GM23338 (cell line): ENCODE results near the gene FCRL4. TPM values are rescaled to one million over a fixed set of nuclear protein-coding genes. Genes with fewer than 3 reads are reported as not detected.

Source experiments
- ATAC-seq: fragments of 200-7000 bp; cut with Tn5 transposase; 3 replicates; pipeline ENCODE4 v1.9.1; 2020
- DNase-seq: peaks from one replicate; pipeline ENCODE4 v3.0.0-alpha.2; 2015; ENCODE audit warnings: low spot score
- H2AFZ ChIP-seq: fragments of 200-600 bp; sonication (generic); 2 replicates; pipeline ENCODE4 v1.8.0; 2016; ENCODE audit warnings: antibody characterized with exemption, mild to moderate bottlenecking, moderate library complexity
- H3F3A ChIP-seq: fragments of 200-600 bp; sonication (generic); replicated peaks from 2 replicates; pipeline ENCODE4 v1.8.0; 2017; ENCODE audit warnings: antibody characterized with exemption, mixed run types, low read depth
- H3K27ac ChIP-seq: fragments of 200-600 bp; sonication (generic); 2 replicates; pipeline ENCODE4 v1.6.1; 2016; ENCODE audit warnings: low read depth
- H3K27me3 ChIP-seq: fragments of 200-600 bp; sonication (generic); 2 replicates; pipeline ENCODE4 v1.8.0; 2016; ENCODE audit warnings: mild to moderate bottlenecking, mixed run types, moderate library complexity; ENCODE audit not compliant: insufficient read depth
- H3K36me3 ChIP-seq: fragments of 200-600 bp; sonication (generic); 2 replicates; pipeline ENCODE4 v1.8.0; 2016; ENCODE audit warnings: mild to moderate bottlenecking; ENCODE audit not compliant: insufficient read depth
- H3K4me1 ChIP-seq: fragments of 200-600 bp; sonication (generic); 2 replicates; pipeline ENCODE4 v1.8.0; 2016; ENCODE audit warnings: mild to moderate bottlenecking, moderate library complexity; ENCODE audit not compliant: insufficient read depth
- H3K4me2 ChIP-seq: fragments of 200-600 bp; sonication (generic); 2 replicates; pipeline ENCODE4 v1.7.1; 2017; ENCODE audit warnings: mixed run types
- H3K4me3 ChIP-seq: fragments of 200-600 bp; sonication (generic); 2 replicates; pipeline ENCODE4 v1.6.1; 2016; ENCODE audit warnings: mixed run types
- H3K79me2 ChIP-seq: fragments of 200-600 bp; sonication (generic); replicated peaks from 2 replicates; pipeline ENCODE4 v1.8.0; 2017; ENCODE audit warnings: mild to moderate bottlenecking; ENCODE audit not compliant: insufficient read depth
- H3K9me2 ChIP-seq: fragments of 200-600 bp; sonication (generic); 2 replicates; pipeline ENCODE4 v1.8.0; 2017; ENCODE audit not compliant: insufficient read depth
- H4K20me1 ChIP-seq: fragments of 200-600 bp; sonication (generic); replicated peaks from 2 replicates; pipeline ENCODE4 v1.8.0; 2017; ENCODE audit warnings: mild to moderate bottlenecking; ENCODE audit not compliant: insufficient read depth
- H3K27ac Mint-ChIP-seq: 2 replicates; pipeline ENCODE4 v1.8.0; 2020; ENCODE audit warnings: inconsistent platforms, mild to moderate bottlenecking, moderate library complexity, mixed read lengths
- H3K27me3 Mint-ChIP-seq: 3 replicates; pipeline ENCODE4 v1.8.0; 2022; ENCODE audit warnings: low read depth, mild to moderate bottlenecking, moderate library complexity, mixed read lengths, inconsistent platforms; ENCODE audit not compliant: insufficient read depth, poor library complexity
- H3K36me3 Mint-ChIP-seq: 3 replicates; pipeline ENCODE4 v1.8.0; 2021; ENCODE audit warnings: low read depth, mild to moderate bottlenecking, inconsistent platforms, moderate library complexity, mixed read lengths
- H3K4me1 Mint-ChIP-seq: 3 replicates; pipeline ENCODE4 v1.8.0; 2020; ENCODE audit warnings: mild to moderate bottlenecking, inconsistent platforms, mixed read lengths
- H3K4me3 Mint-ChIP-seq: 3 replicates; pipeline ENCODE4 v1.8.0; 2021; ENCODE audit warnings: moderate library complexity, mild to moderate bottlenecking, inconsistent platforms, mixed read lengths
- H3K9me3 Mint-ChIP-seq: 3 replicates; pipeline ENCODE4 v1.8.0; 2020; ENCODE audit warnings: moderate library complexity, mild to moderate bottlenecking, inconsistent platforms, mixed read lengths
- CTCF ChIP-seq, 2 experiments: fragments of 200-600 bp in 1 of 2; sonication (generic) in 1 of 2; conservative IDR thresholded peaks; 2 replicates each; pipeline versions ENCODE4 v1.5.1 to v1.6.1; 2016 to 2017; ENCODE audit warnings: antibody characterized with exemption in 2 of 2, low read depth in 2 of 2, mild to moderate bottlenecking in 2 of 2, moderate library complexity in 1 of 2
- ETS1 ChIP-seq: IDR thresholded peaks from 2 replicates; pipeline ENCODE4 v1.6.1; 2016; ENCODE audit warnings: antibody characterized with exemption
- EZH2 ChIP-seq: fragments of 200-600 bp; sonication (generic); IDR thresholded peaks from one replicate; pipeline ENCODE4 v1.8.0; 2017; ENCODE audit warnings: antibody characterized with exemption, mild to moderate bottlenecking, low read depth; ENCODE audit not compliant: unreplicated experiment
- EZH2phosphoT487 ChIP-seq: fragments of 200-600 bp; sonication (generic); IDR thresholded peaks from one replicate; pipeline ENCODE4 v1.8.1; 2018; ENCODE audit warnings: antibody characterized with exemption; ENCODE audit not compliant: unreplicated experiment
- JUNB ChIP-seq: IDR thresholded peaks from one replicate; pipeline ENCODE4 v1.6.1; 2016; ENCODE audit warnings: antibody characterized with exemption; ENCODE audit not compliant: unreplicated experiment
- POLR2AphosphoS5 ChIP-seq: IDR thresholded peaks from 2 replicates; pipeline ENCODE4 v1.6.1; 2016; ENCODE audit warnings: antibody characterized with exemption, low read depth
- REST ChIP-seq: IDR thresholded peaks from one replicate; pipeline ENCODE4 v1.6.1; 2018; ENCODE audit warnings: antibody characterized with exemption; ENCODE audit not compliant: unreplicated experiment
- ZNF114 ChIP-seq: fragments of 250-450 bp; sonication (Bioruptor Pico); IDR thresholded peaks from 2 replicates; pipeline ENCODE4 v1.5.0; 2020; ENCODE audit warnings: mild to moderate bottlenecking, moderate library complexity
- ZNF462 ChIP-seq: fragments of 250-450 bp; sonication (Bioruptor Pico); IDR thresholded peaks from 2 replicates; pipeline ENCODE4 v1.5.0; 2020; ENCODE audit warnings: mild to moderate bottlenecking, moderate library complexity
- polyA plus RNA-seq: library from polyadenylated mRNA; unstranded; fragments of >200 nt; fragmentation: Nextera tagmentation; extraction: Ambion mirVana; gene quantifications from 2 replicates; pipeline ENCODE4 v1.2.1, GENCODE V29; 2016
- total RNA-seq: library from RNA; depleted of rRNA; stranded (reverse); fragments of >200 nt; shearing (Covaris generic); gene quantifications from 2 replicates; pipeline ENCODE4 v1.2.3, GENCODE V29; 2014

The FCRL4 gene
- total and polyA plus RNA-seq, 2 experiments from 2014 or later: not detected

GRCh38 chr1:157600236-157600635 is 2.4 kb upstream of the FCRL4 start:
- H3K4me1 Mint-ChIP-seq: no peaks in the 10 kb centered on the region
- ATAC-seq: no peak
- H3K27me3 ChIP-seq: no peaks in the 10 kb centered on the region

More at GRCh38 chr1:157600236-157600635, 2.4 kb upstream of the FCRL4 start:
- Histone ChIP-seq H3K9me2 (peaks cover 2% of the 10 kb centered on the region; the same call in 1 of the 2 replicates), H2AFZ (no peak overlapping the region), H3K4me1 (no peaks in the 10 kb centered on the region), H3F3A (no peaks in the 10 kb centered on the region), H3K79me2 (no peaks in the 10 kb centered on the region), H3K36me3 (no peaks in the 10 kb centered on the region), H4K20me1 (no peaks in the 10 kb centered on the region), H3K4me3 (no peak overlapping the region), H3K27ac (no peak overlapping the region), H3K4me2 (no peak overlapping the region)
- DNase-seq: no peak
- no peak for TF ChIP-seq JUNB
- no peak for TF ChIP-seq EZH2
- TF ChIP-seq EZH2phosphoT487: no peak
- no peak for TF ChIP-seq ETS1
- no peak for TF ChIP-seq POLR2AphosphoS5
- TF ChIP-seq ZNF114 (CRISPR knock-in tag): no peak
- TF ChIP-seq CTCF (conservative IDR thresholded peaks at IDR 0.05; ENCODE audit: low read depth in 2 of 2): no peak
- TF ChIP-seq REST: no peak
- TF ChIP-seq ZNF462: no peak
- Mint-ChIP-seq H3K9me3 (no peaks in the 10 kb centered on the region), H3K4me3 (no peak overlapping the region), H3K36me3 (no peaks in the 10 kb centered on the region), H3K27ac (no peak overlapping the region), H3K27me3 (no peaks in the 10 kb centered on the region)
